Peyer's patch (tissue), 4 donors: ENCODE results near the gene IL3. TPM values are rescaled to one million over a fixed set of nuclear protein-coding genes. Genes with fewer than 3 reads are reported as not detected.

Experiments
- DNase-seq, 3 donors: peaks; one replicate each; pipeline ENCODE4 v3.0.0-alpha.2; 2017 to 2019
- H3K27ac ChIP-seq, 4 donors: fragments of 200-600 bp; sonication (generic); one replicate each; pipeline ENCODE4 v1.5.1; 2016 to 2019
- H3K27me3 ChIP-seq, 2 donors: fragments of 200-600 bp; sonication (generic); one replicate each; pipeline ENCODE4 v1.5.1; 2019
- H3K36me3 ChIP-seq, 3 donors: fragments of 200-600 bp; sonication (generic); one replicate each; pipeline ENCODE4 v1.5.1; 2016 to 2019
- H3K4me1 ChIP-seq, 4 donors: fragments of 200-600 bp; sonication (generic); one replicate each; pipeline ENCODE4 v1.5.1; 2016 to 2019
- H3K4me3 ChIP-seq, 4 donors: fragments of 200-600 bp; sonication (generic); 1 replicate in 3 of 4; 2 replicates in 1 of 4; pipeline ENCODE4 v1.5.1; 2016 to 2019; ENCODE audit warnings: mild to moderate bottlenecking in 1 of 4
- H3K9me3 ChIP-seq, 4 donors: fragments of 200-600 bp; sonication (generic); one replicate each; pipeline ENCODE4 v1.5.1; 2016 to 2019; ENCODE audit warnings: mild to moderate bottlenecking in 1 of 4
- POLR2A ChIP-seq, 2 donors: fragments of 450-650 bp; IDR thresholded peaks; one replicate each; pipeline ENCODE4 v1.5.1; 2017; ENCODE audit warnings: antibody characterized with exemption in 2 of 2, mild to moderate bottlenecking in 2 of 2, moderate library complexity in 2 of 2
- total RNA-seq, 4 donors: library from RNA; depleted of rRNA; stranded (reverse); fragments of >200 nt; gene quantifications; one replicate each; pipeline ENCODE4 v1.1.0, GENCODE V29; 2016
- TF ChIP-seq, protein P1 (sequence below), 6 experiments: fragments of 450-650 bp in 4 of 6; fragments of 200-600 bp in 2 of 6; sonication (generic) in 1 of 6; IDR thresholded peaks; one replicate each; pipeline ENCODE4 v1.5.1; 2017 to 2019; ENCODE audit warnings: antibody characterized with exemption in 6 of 6, mild to moderate bottlenecking in 3 of 6, moderate library complexity in 1 of 6

Gene IL3
- total RNA-seq, 4 donors from 2014 or later = not detected

- Histone ChIP-seq H3K27ac (no peak overlapping the region), H3K27me3 (no peaks in the 10 kb centered on the region), H3K4me1 (no peaks in the 10 kb centered on the region), H3K9me3 (no peaks in the 10 kb centered on the region), H3K36me3 (no peaks in the 10 kb centered on the region), H3K4me3 (no peak overlapping the region)
- peak in 1 of 3 donors; percentile 1 for DNase-seq
- TF ChIP-seq, protein P1, sequence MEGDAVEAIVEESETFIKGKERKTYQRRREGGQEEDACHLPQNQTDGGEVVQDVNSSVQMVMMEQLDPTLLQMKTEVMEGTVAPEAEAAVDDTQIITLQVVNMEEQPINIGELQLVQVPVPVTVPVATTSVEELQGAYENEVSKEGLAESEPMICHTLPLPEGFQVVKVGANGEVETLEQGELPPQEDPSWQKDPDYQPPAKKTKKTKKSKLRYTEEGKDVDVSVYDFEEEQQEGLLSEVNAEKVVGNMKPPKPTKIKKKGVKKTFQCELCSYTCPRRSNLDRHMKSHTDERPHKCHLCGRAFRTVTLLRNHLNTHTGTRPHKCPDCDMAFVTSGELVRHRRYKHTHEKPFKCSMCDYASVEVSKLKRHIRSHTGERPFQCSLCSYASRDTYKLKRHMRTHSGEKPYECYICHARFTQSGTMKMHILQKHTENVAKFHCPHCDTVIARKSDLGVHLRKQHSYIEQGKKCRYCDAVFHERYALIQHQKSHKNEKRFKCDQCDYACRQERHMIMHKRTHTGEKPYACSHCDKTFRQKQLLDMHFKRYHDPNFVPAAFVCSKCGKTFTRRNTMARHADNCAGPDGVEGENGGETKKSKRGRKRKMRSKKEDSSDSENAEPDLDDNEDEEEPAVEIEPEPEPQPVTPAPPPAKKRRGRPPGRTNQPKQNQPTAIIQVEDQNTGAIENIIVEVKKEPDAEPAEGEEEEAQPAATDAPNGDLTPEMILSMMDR (IDR thresholded peaks at IDR 0.05) = no peak
- TF ChIP-seq POLR2A (IDR thresholded peaks at IDR 0.05) = no peak
Observed at GRCh38 chr5:132055441-132055807, 5.0 kb upstream of the IL3 start.

GRCh38 chr5:132055808-132056609, 4.4 kb upstream of the IL3 start:
- Histone ChIP-seq H3K9me3 (no peaks in the 10 kb centered on the region), H3K36me3 (no peaks in the 10 kb centered on the region), H3K4me1 (no peaks in the 10 kb centered on the region), H3K27me3 (no peaks in the 10 kb centered on the region), H3K4me3 (no peak overlapping the region), H3K27ac (no peak overlapping the region)
- TF ChIP-seq, protein P1 (IDR thresholded peaks at IDR 0.05) = no peak
- TF ChIP-seq POLR2A (IDR thresholded peaks at IDR 0.05) = no peak
- peak; percentile 14 to 51 (median 28) for DNase-seq

DNA sequence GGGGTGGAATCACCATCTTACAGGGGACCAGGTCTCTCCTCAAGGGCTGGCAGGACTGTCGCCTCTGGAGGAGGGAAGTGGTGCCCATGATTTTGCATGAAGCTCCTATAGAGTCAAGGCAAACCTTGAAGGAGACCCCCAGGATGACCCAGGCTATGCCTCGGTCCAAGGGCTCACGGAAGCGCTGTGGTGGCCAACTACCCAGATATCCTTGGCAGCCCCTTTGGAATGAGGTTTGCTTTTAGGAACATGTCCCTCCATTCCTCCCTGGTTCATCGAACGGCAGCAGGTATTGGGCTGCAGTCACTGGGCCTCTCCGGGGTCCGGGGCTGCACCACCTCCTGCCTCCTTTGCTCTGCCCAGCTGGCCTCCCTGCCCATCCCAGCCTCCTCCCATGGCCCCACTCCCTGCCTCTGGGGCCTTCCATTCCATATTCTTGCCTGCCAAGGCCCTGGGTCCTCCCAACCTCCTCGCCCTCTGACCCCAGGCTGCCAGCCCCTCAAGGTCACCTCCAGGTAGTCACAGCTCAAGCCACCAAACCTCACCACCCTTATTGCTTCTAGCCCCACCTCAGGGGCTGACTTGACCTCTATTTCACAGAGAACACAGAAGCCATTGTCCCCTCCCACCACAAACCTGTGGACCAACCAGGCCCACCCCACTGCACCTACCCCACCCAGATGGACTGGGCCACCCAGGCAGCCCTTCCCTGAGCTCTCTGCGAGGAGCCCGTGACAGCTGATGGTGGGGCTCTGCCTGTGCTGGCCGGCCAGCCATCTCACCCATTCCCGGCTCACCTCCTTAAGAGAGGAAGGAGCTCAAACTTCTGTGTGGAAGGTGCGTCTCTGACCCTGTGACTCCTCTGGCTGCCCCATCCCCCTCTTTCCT, 3.6 kb upstream of the IL3 start:
- H3K9me3 ChIP-seq = no peaks in the 10 kb centered on the region
- peak; percentile 9 to 35 (median 27) for DNase-seq
- TF ChIP-seq, protein P1 (IDR thresholded peaks at IDR 0.05) = no peak
- TF ChIP-seq POLR2A (IDR thresholded peaks at IDR 0.05) = no peak

GRCh38 chr5:132057498-132058255, 2.8 kb upstream of the IL3 start:
- DNase-seq = peak in 2 of 3 donors; percentile 5 to 6
- no peaks in the 10 kb centered on the region for H3K4me1 ChIP-seq
- no peak overlapping the region for H3K27ac ChIP-seq
- TF ChIP-seq, protein P1 (IDR thresholded peaks at IDR 0.05) = no peak
- no peak for TF ChIP-seq POLR2A (IDR thresholded peaks at IDR 0.05)
- no peaks in the 10 kb centered on the region for H3K9me3 ChIP-seq
- H3K4me3 ChIP-seq = no peak overlapping the region
- no peaks in the 10 kb centered on the region for H3K27me3 ChIP-seq
- H3K36me3 ChIP-seq = no peaks in the 10 kb centered on the region

More for the DNA sequence above, 3.6 kb upstream of the IL3 start:
- Histone ChIP-seq H3K4me1 (no peaks in the 10 kb centered on the region), H3K27me3 (no peaks in the 10 kb centered on the region), H3K27ac (no peak overlapping the region), H3K36me3 (no peaks in the 10 kb centered on the region), H3K4me3 (no peak overlapping the region)

DNA sequence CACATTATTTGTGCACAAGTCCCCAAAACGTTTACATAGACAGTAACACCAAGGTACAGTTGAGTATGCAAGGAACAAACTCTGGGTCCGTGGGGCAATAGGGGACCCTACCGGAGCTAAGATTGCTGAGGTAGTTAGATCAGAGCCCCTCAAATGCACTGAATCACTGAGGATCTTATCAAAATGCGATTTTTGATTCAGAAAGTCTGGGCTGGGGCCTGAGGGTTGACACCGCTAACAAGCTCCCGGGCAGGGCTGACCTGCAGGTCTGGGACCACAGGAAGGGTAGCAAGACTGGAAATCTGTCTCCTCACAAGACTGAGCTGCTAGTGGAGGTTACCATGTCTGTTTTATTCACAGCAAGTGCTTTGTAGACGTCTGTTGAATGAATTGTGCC, 1.8 kb upstream of the IL3 start:
- DNase-seq = peak in 2 of 3 donors; percentile 7 to 10
- Histone ChIP-seq H3K36me3 (no peaks in the 10 kb centered on the region), H3K9me3 (no peaks in the 10 kb centered on the region), H3K27ac (peak overlapping the region in 1 of 4 donors; percentile 46), H3K27me3 (no peaks in the 10 kb centered on the region), H3K4me3 (no peak overlapping the region), H3K4me1 (no peaks in the 10 kb centered on the region)
- no peak for TF ChIP-seq POLR2A (IDR thresholded peaks at IDR 0.05)
- TF ChIP-seq, protein P1 (IDR thresholded peaks at IDR 0.05) = no peak
